Measurements from ENCODE around the gene TEP1.

DNA sequence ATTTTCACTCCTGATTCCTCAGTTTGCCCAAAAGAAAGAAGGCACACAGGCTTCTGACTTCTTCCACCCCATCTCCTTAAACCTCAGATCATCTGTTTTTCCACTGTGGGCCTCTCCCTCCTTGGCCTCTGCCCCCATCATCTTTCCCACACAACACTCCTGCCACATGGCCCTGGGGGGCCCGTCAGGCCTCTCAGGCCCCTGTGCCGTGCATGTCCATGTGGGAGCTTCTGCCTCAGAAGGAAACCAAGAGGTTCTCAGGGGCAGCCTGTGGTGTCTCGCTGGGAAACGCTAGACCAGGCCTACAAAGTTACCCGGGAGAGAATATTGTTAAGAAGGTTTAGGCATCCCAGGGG, 14.7 kb upstream of the TEP1 start:
- no peak for TF ChIP-seq POLR2A (IDR thresholded peaks at IDR 0.05; ENCODE audit: control extremely low read depth in 1 of 2, low read depth in 2 of 2, low read length in 2 of 2)
- TF ChIP-seq SP4 (IDR thresholded peaks at IDR 0.05; ENCODE audit: low read length): no peak
- no peak for TF ChIP-seq MAFK (IDR thresholded peaks at IDR 0.05; ENCODE audit: low read depth, low read length)
- no peak for TF ChIP-seq TCF12 (IDR thresholded peaks at IDR 0.05; ENCODE audit: low read depth, low read length)
- no peak for TF ChIP-seq RFX5 (IDR thresholded peaks at IDR 0.05; ENCODE audit: borderline replicate concordance, low read depth, low read length)
- TF ChIP-seq, protein P1, sequence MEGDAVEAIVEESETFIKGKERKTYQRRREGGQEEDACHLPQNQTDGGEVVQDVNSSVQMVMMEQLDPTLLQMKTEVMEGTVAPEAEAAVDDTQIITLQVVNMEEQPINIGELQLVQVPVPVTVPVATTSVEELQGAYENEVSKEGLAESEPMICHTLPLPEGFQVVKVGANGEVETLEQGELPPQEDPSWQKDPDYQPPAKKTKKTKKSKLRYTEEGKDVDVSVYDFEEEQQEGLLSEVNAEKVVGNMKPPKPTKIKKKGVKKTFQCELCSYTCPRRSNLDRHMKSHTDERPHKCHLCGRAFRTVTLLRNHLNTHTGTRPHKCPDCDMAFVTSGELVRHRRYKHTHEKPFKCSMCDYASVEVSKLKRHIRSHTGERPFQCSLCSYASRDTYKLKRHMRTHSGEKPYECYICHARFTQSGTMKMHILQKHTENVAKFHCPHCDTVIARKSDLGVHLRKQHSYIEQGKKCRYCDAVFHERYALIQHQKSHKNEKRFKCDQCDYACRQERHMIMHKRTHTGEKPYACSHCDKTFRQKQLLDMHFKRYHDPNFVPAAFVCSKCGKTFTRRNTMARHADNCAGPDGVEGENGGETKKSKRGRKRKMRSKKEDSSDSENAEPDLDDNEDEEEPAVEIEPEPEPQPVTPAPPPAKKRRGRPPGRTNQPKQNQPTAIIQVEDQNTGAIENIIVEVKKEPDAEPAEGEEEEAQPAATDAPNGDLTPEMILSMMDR (IDR thresholded peaks at IDR 0.05; ENCODE audit: control extremely low read depth in 1 of 3, insufficient read depth in 1 of 3, low read depth in 1 of 3, low read length in 3 of 3): no peak
- TF ChIP-seq EZH2 (IDR thresholded peaks at IDR 0.05; ENCODE audit: low read depth, low read length, severe bottlenecking): no peak
- TF ChIP-seq CREB1 (IDR thresholded peaks at IDR 0.05): no peak
- TF ChIP-seq SIRT6 (IDR thresholded peaks at IDR 0.05; ENCODE audit: low read length): no peak
